IMR-90 (cell line): ENCODE data around the gene FAM89B. TPM values are rescaled to one million over a fixed set of nuclear protein-coding genes. Genes with fewer than 3 reads are reported as not detected.

Experiments used
- ATAC-seq: fragments of 200-7000 bp; cut with Tn5 transposase; 2 replicates; pipeline ENCODE4 v1.9.1; 2020; ENCODE audit warnings: low read depth, mild to moderate bottlenecking, moderate library complexity
- BruUV-seq: library from RNA; stranded (reverse); fragments of 400-500 nt; replicated peaks from 2 replicates; lab custom pipeline; 2021; lab: Mats Ljungman, UMichigan
- CTCF ChIA-PET: fragments of 300-600 bp; formaldehyde crosslinking; extraction: SDS; loops from one replicate; lab custom pipeline; 2021; ENCODE audit warnings: antibody characterized with exemption; lab: Yijun Ruan, JAX
- POLR2A ChIA-PET: fragments of 300-600 bp; sonication (Branson Sonifier 250); formaldehyde crosslinking; loops from one replicate; lab custom pipeline; 2022; ENCODE audit warnings: antibody characterized with exemption; ENCODE audit not compliant: unreplicated experiment; lab: Charles Lee
- DNase-seq: peaks from one replicate; pipeline ENCODE4 v3.0.0; 2013
- H2AFZ ChIP-seq: replicated peaks from 2 replicates; pipeline ENCODE3; 2013; ENCODE audit warnings: low read length, mild to moderate bottlenecking; ENCODE audit not compliant: poor library complexity
- H2AK5ac ChIP-seq: 2 replicates; pipeline ENCODE4 v1.6.1; 2013; ENCODE audit warnings: low read depth, low read length, inconsistent platforms
- H2AK9ac ChIP-seq: replicated peaks from 2 replicates; pipeline ENCODE3; 2013; ENCODE audit warnings: mild to moderate bottlenecking, low read depth, low read length, moderate library complexity; ENCODE audit not compliant: poor library complexity
- H2BK120ac ChIP-seq: 2 replicates; pipeline ENCODE4 v1.6.1; 2013; ENCODE audit warnings: low read depth, low read length, inconsistent platforms
- H2BK15ac ChIP-seq: 3 replicates; pipeline ENCODE4 v1.6.1; 2013; ENCODE audit warnings: low read depth, low read length, inconsistent platforms
- H2BK20ac ChIP-seq: 2 replicates; pipeline ENCODE4 v1.6.1; 2013; ENCODE audit warnings: low read depth, mild to moderate bottlenecking, inconsistent platforms, low read length, moderate library complexity
- H2BK5ac ChIP-seq: 2 replicates; pipeline ENCODE4 v1.6.1; 2013; ENCODE audit warnings: mild to moderate bottlenecking, low read depth, low read length, inconsistent platforms; ENCODE audit not compliant: poor library complexity, severe bottlenecking
- H3K14ac ChIP-seq: replicated peaks from 2 replicates; pipeline ENCODE4 v1.6.1; 2013; ENCODE audit warnings: low read depth, low read length, inconsistent platforms
- H3K18ac ChIP-seq: 2 replicates; pipeline ENCODE4 v1.6.1; 2013; ENCODE audit warnings: low read depth, low read length, control low read depth
- H3K23ac ChIP-seq: 2 replicates; pipeline ENCODE4 v1.6.1; 2013; ENCODE audit warnings: low read depth, low read length, inconsistent platforms
- H3K27ac ChIP-seq: 2 replicates; pipeline ENCODE4 v1.5.1; 2013; ENCODE audit warnings: mild to moderate bottlenecking, control low read depth, low read length; ENCODE audit not compliant: insufficient read depth
- H3K27me3 ChIP-seq: 2 replicates; pipeline ENCODE4 v1.6.1; 2013; ENCODE audit warnings: low read length; ENCODE audit not compliant: control insufficient read depth, insufficient read depth
- H3K36me3 ChIP-seq: 2 replicates; pipeline ENCODE4 v1.6.1; 2013; ENCODE audit warnings: low read length, mixed read lengths; ENCODE audit not compliant: control insufficient read depth, insufficient read depth
- H3K4ac ChIP-seq: 2 replicates; pipeline ENCODE4 v1.6.1; 2013; ENCODE audit warnings: low read depth, low read length, inconsistent platforms
- H3K4me1 ChIP-seq: 2 replicates; pipeline ENCODE4 v1.6.1; 2013; ENCODE audit warnings: low read length, mixed read lengths; ENCODE audit not compliant: control insufficient read depth, insufficient read depth
- H3K4me2 ChIP-seq: 2 replicates; pipeline ENCODE4 v1.6.1; 2013; ENCODE audit warnings: low read depth, mild to moderate bottlenecking, control low read depth, low read length, moderate library complexity
- H3K4me3 ChIP-seq: 2 replicates; pipeline ENCODE4 v1.5.1; 2013; ENCODE audit warnings: low read depth, mild to moderate bottlenecking, control low read depth, low read length, moderate library complexity; ENCODE audit not compliant: insufficient read depth
- H3K56ac ChIP-seq: 2 replicates; pipeline ENCODE4 v1.6.1; 2013; ENCODE audit warnings: low read length, inconsistent platforms; ENCODE audit not compliant: insufficient read depth; ENCODE audit errors: extremely low read depth
- H3K79me1 ChIP-seq, 2 experiments: 2 replicates each; pipeline ENCODE4 v1.6.1; 2013; ENCODE audit warnings: low read length in 2 of 2, inconsistent platforms in 1 of 2, low read depth in 1 of 2
- H3K9ac ChIP-seq: 2 replicates; pipeline ENCODE4 v1.6.1; 2013; ENCODE audit warnings: low read depth, low read length, control low read depth
- H3K9me1 ChIP-seq: 2 replicates; pipeline ENCODE4 v1.6.1; 2013; ENCODE audit warnings: low read length, inconsistent platforms; ENCODE audit not compliant: insufficient read depth
- H3K9me3 ChIP-seq: 2 replicates; pipeline ENCODE4 v1.6.1; 2013; ENCODE audit warnings: low read length; ENCODE audit not compliant: control insufficient read depth, insufficient read depth
- H4K20me1 ChIP-seq: 2 replicates; pipeline ENCODE4 v1.6.1; 2013; ENCODE audit warnings: low read length, inconsistent platforms; ENCODE audit not compliant: insufficient read depth
- H4K5ac ChIP-seq: 2 replicates; pipeline ENCODE4 v1.6.1; 2013; ENCODE audit warnings: mild to moderate bottlenecking, low read depth, low read length, control low read depth
- H4K8ac ChIP-seq, 2 experiments: 2 replicates each; pipeline ENCODE4 v1.6.1; 2013; ENCODE audit warnings: low read depth in 2 of 2, low read length in 2 of 2, control low read depth in 1 of 2, inconsistent platforms in 1 of 2
- H4K91ac ChIP-seq: 2 replicates; pipeline ENCODE4 v1.6.1; 2013; ENCODE audit warnings: low read depth, low read length, inconsistent platforms; ENCODE audit not compliant: insufficient read depth
- CHD1 ChIP-seq: IDR thresholded peaks from 2 replicates; pipeline ENCODE4 v1.6.1; 2012; ENCODE audit warnings: low read depth, low read length, improper control_type of control experiment
- CTCF ChIP-seq: conservative IDR thresholded peaks from 2 replicates; pipeline ENCODE4 v1.5.1; 2012; ENCODE audit warnings: mild to moderate bottlenecking, low read depth, low read length, improper control_type of control experiment
- ELK1 ChIP-seq: fragments of 150-350 bp; IDR thresholded peaks from 2 replicates; pipeline ENCODE4 v1.6.1; 2016; ENCODE audit warnings: low read depth, mild to moderate bottlenecking, low read length, moderate library complexity, borderline replicate concordance
- MAZ ChIP-seq: IDR thresholded peaks from 2 replicates; pipeline ENCODE4 v1.6.1; 2012; ENCODE audit warnings: low read depth, mild to moderate bottlenecking, low read length, improper control_type of control experiment, moderate library complexity, borderline replicate concordance
- MXI1 ChIP-seq: IDR thresholded peaks from 2 replicates; pipeline ENCODE4 v1.6.1; 2012; ENCODE audit warnings: low read depth, mild to moderate bottlenecking, low read length, moderate library complexity, borderline replicate concordance
- POLR2A ChIP-seq: IDR thresholded peaks from 2 replicates; pipeline ENCODE4 v1.6.1; 2012; ENCODE audit warnings: mild to moderate bottlenecking, low read depth, low read length
- RAD21 ChIP-seq: IDR thresholded peaks from 2 replicates; pipeline ENCODE4 v1.6.1; 2012; ENCODE audit warnings: low read length, improper control_type of control experiment
- SMC3 ChIP-seq: fragments of 150-350 bp; IDR thresholded peaks from 2 replicates; pipeline ENCODE4 v1.6.1; 2016; ENCODE audit warnings: low read depth, mild to moderate bottlenecking, antibody characterized with exemption, low read length, moderate library complexity
- WGBS, 2 experiments: methylation state at CpG; one replicate each; pipeline versions ENCODE4 v1.1.5 to v1.1.7; 2013; ENCODE audit warnings: missing lambda C conversion rate in 2 of 2; ENCODE audit not compliant: insufficient read length in 1 of 2; ENCODE audit errors: extremely low coverage in 2 of 2; 5-methylcytosine and 5-hydroxymethylcytosine counted together
- dilution Hi-C: fragments of 300-500 bp; cut with HindIII; formaldehyde crosslinking; loops from one replicate; pipeline ENCODE4 v1.14.3; 2018; ENCODE audit warnings: low sequenced_read_pairs; ENCODE audit not compliant: unreplicated experiment
- in situ Hi-C: fragments of 300-500 bp; cut with MboI; formaldehyde crosslinking; loops from 3 replicates; pipeline ENCODE4 v1.14.3; 2019; ENCODE audit warnings: low sequenced_read_pairs, inconsistent platforms, mixed read lengths
- intact Hi-C: fragments of 100-400 bp; cut with micrococcal nuclease; formaldehyde crosslinking; loops from 2 replicates; pipeline ENCODE4 v1.10.0; 2022
- polyA plus RNA-seq, 3 experiments: library from polyadenylated mRNA; depleted of rRNA; stranded (reverse); fragments of >200 nt; gene quantifications; 2 replicates each; pipeline ENCODE4 v1.2.3, GENCODE V29; 2012; ENCODE audit warnings: low replicate concordance in 1 of 3
- total RNA-seq: library from RNA; depleted of rRNA; stranded (reverse); fragments of >200 nt; gene quantifications from 2 replicates; pipeline ENCODE4 v1.2.3, GENCODE V29; 2012

The FAM89B gene
- total and polyA plus RNA-seq, 2 of the 4 experiments (the other 2 are of a cell fraction), result 12.0 to 65.5 TPM

- peaks cover 19% of the 10 kb centered on the region for H3K9me1 ChIP-seq
- H3K14ac ChIP-seq, result peak within 1 kb of the TSS; percentile 95
- BruUV-seq, result no TSS peak
- no peaks in the 10 kb centered on the region for H3K9me3 ChIP-seq
- POLR2A ChIA-PET, result interaction anchor here (0.5 kb wide), 1 partner anchor 66 kb away, joined by 3 read pairs; no protein-coding TSS in a partner anchor
- peaks cover 19% of the 10 kb centered on the region for H3K4me1 ChIP-seq
- no peaks in the 10 kb centered on the region for H3K27me3 ChIP-seq
- intact Hi-C loops (loop anchor here (1.0 to 5.0 kb wide), 4 partner anchors 13 to 188 kb away; partner anchors contain the start of gene SLC25A45), dilution Hi-C loops (no loop called here), in situ Hi-C loops (no loop called here)
- peak; percentile 70 for ATAC-seq
- CTCF ChIA-PET, result interaction anchor here (0.8 to 1.1 kb wide), 2 partner anchors 29 to 41 kb away, joined by 4 to 9 read pairs; no protein-coding TSS in a partner anchor
- H3K4me2 ChIP-seq, result peak within 1 kb of the TSS; percentile 83
- H4K91ac ChIP-seq, result peak within 1 kb of the TSS; percentile 84
- H3K36me3 ChIP-seq, result peaks cover 4% of the 10 kb centered on the region; the same call in 1 of the 2 replicates
- peak within 1 kb of the TSS; percentile 30; the same call in 1 of the 2 replicates for H2BK20ac ChIP-seq
- peak within 1 kb of the TSS; percentile 85 for H2BK5ac ChIP-seq
- H3K27ac ChIP-seq, result peak within 1 kb of the TSS; percentile 78
- peak within 1 kb of the TSS; percentile 96 for H3K23ac ChIP-seq
- DNase-seq, result peak; percentile 99
- TF ChIP-seq SMC3, result peak; percentile 65
- peak; percentile 76 for TF ChIP-seq CTCF
- TF ChIP-seq POLR2A, result peak; percentile 73
- peak; percentile 64 for TF ChIP-seq RAD21
- peak; percentile 79; the same call in 1 of the 2 replicates for TF ChIP-seq MAZ
- no peak for TF ChIP-seq ELK1
- TF ChIP-seq MXI1, result peak; percentile 91; the same call in 1 of the 2 replicates
- TF ChIP-seq CHD1, result no peak
- peak within 1 kb of the TSS; percentile 23 for H3K18ac ChIP-seq
- peak within 1 kb of the TSS; percentile 69; the same call in 1 of the 3 replicates for H2BK15ac ChIP-seq
- H2AFZ ChIP-seq, result peak within 1 kb of the TSS; percentile 98
- peak within 1 kb of the TSS; percentile 83 for H3K9ac ChIP-seq
- peaks cover 18 to 72% of the 10 kb centered on the region in 2 experiments for H3K79me1 ChIP-seq
- H4K8ac ChIP-seq, result peak within 1 kb of the TSS; percentile 82 to 98
- peak within 1 kb of the TSS; percentile 96 for H3K56ac ChIP-seq
- H2AK9ac ChIP-seq, result peak within 1 kb of the TSS; percentile 95
- H4K5ac ChIP-seq, result peak within 1 kb of the TSS; percentile 90
- H2BK120ac ChIP-seq, result peak within 1 kb of the TSS; percentile 30
- H3K4me3 ChIP-seq, result peak within 1 kb of the TSS; percentile 79
- 1% methylated on average over 31 of the region's 89 CpGs; no CpG with 5 or more reads in 1 of the 2 experiments for WGBS, 2 experiments
- H2AK5ac ChIP-seq, result peak within 1 kb of the TSS; percentile 90
- H3K4ac ChIP-seq, result peak within 1 kb of the TSS; percentile 94
- peaks cover 22% of the 10 kb centered on the region for H4K20me1 ChIP-seq
Observed at GRCh38 chr11:65569973-65570918, 2.1 kb upstream of the FAM89B start, which contains the start of gene ZNRD2. ZNRD2 (plus strand) TSS chr11:65570477; CDS start chr11:65570492, 15 bp downstream.
